ENCODE measurements around the gene F13B. TPM values are rescaled to one million over a fixed set of nuclear protein-coding genes. Genes with fewer than 3 reads are reported as not detected.
"Not testable (repeated sequence)": the region's sequence is repeated elsewhere in the genome, so short reads cannot be mapped to it uniquely, and the experiment has no call there.

The F13B gene
- total RNA-seq, 1 donor from 2014 or later: not detected

DNA sequence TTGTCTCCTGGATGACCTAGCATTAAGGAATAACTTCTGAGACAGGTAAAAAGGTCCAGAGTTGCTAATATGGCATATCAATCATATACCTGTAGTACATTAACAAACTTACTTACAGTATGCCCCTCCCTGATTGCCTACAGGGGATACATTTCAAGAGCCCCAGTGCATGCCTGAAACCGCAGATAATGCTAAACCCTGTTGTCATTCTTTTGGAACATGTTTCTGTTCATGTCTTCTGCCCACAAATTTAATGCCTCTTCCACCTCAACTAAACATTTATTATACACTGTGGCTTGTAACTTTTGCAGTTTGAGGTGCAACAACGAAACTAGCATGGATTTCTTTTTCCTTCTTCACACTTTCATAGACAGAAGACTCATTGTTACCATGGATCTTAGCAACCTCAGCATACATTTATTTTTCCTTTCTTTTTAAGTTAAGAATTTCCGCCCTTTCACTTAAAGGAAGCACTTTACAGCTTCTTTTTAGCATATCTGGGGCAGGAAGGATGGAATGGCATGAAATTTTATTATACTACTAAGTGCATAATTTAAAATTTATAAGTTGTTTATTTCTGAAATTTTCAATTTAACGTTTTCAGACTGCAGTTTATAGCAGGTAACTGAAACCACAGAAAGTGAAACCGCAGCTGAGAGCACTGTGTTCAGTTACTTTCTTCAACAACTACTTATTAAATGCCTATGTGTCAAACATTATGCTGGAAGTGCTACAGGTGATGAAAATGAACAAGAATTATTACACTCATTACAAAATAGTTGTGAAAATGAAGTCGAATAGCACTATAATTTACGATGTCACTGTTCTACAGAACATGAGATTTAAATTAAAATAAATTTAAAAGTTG is 25.3 kb downstream of the F13B start:
- H3K36me3 ChIP-seq (ENCODE audit: control insufficient read depth, insufficient read depth, low read length): no peaks in the 10 kb centered on the region
- no peak overlapping the region for H3K4me3 ChIP-seq (ENCODE audit: low read depth, low read length)
- no peaks in the 10 kb centered on the region for H3K27me3 ChIP-seq (ENCODE audit: control insufficient read depth, insufficient read depth, low read length)
- TF ChIP-seq, protein P1, sequence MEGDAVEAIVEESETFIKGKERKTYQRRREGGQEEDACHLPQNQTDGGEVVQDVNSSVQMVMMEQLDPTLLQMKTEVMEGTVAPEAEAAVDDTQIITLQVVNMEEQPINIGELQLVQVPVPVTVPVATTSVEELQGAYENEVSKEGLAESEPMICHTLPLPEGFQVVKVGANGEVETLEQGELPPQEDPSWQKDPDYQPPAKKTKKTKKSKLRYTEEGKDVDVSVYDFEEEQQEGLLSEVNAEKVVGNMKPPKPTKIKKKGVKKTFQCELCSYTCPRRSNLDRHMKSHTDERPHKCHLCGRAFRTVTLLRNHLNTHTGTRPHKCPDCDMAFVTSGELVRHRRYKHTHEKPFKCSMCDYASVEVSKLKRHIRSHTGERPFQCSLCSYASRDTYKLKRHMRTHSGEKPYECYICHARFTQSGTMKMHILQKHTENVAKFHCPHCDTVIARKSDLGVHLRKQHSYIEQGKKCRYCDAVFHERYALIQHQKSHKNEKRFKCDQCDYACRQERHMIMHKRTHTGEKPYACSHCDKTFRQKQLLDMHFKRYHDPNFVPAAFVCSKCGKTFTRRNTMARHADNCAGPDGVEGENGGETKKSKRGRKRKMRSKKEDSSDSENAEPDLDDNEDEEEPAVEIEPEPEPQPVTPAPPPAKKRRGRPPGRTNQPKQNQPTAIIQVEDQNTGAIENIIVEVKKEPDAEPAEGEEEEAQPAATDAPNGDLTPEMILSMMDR (IDR thresholded peaks at IDR 0.05; ENCODE audit: insufficient read depth, low read length, poor library complexity, severe bottlenecking): no peak
- DNase-seq (ENCODE audit: low read depth): no peak

DNA sequence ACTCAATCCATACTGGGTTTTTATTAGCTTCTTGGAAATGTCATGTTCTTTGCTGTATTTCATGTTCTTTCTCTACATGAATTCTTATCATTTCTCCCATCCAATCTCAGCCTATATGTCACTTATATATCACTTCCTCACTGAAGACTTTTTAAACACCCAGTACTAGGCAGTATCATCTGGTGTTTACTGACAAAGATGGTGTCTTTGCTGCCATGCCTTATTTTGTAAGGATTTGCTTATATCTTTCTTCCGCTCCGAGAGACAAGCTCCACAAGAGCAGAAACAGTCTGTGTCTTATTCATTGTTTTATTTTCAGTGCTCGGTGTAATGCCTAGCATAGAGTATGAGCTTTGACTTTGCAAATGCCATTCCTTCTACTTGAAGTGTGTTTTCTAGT is 30.2 kb downstream of the F13B start:
- Histone ChIP-seq H3K27me3 (ENCODE audit: control insufficient read depth, insufficient read depth, low read length) (no peaks in the 10 kb centered on the region), H3K4me3 (ENCODE audit: low read depth, low read length) (no peak overlapping the region), H3K36me3 (ENCODE audit: control insufficient read depth, insufficient read depth, low read length) (no peaks in the 10 kb centered on the region)
- TF ChIP-seq, protein P1 (IDR thresholded peaks at IDR 0.05; ENCODE audit: insufficient read depth, low read length, poor library complexity, severe bottlenecking): no peak
- no peak for DNase-seq (ENCODE audit: low read depth)

GRCh38 chr1:197034631-197035339 is 32.3 kb downstream of the F13B start:
- H3K36me3 ChIP-seq (ENCODE audit: control insufficient read depth, insufficient read depth, low read length); DNase-seq (ENCODE audit: low read depth); H3K27me3 ChIP-seq (ENCODE audit: control insufficient read depth, insufficient read depth, low read length); H3K4me3 ChIP-seq (ENCODE audit: low read depth, low read length): not testable (repeated sequence)

DNA sequence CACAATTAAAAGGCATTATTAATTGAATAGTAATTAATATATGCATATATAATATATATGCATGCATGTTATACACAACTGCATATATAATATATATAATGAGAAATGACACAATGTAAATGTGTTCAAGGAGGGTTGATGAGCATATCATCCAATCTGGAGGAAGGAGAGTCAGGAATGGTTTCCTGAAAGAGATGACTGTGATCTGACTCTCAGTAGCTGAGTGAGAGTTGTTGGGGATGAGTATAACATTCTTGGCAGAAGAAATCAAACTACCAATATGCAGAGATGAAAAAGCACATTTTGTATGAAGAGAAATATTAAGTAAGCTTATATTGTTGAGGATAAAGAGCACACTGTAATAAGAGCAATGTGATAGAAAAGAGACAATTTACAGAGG is 37.3 kb downstream of the F13B start:
- H3K27me3 ChIP-seq (ENCODE audit: control insufficient read depth, insufficient read depth, low read length): no peaks in the 10 kb centered on the region
- no peak for DNase-seq (ENCODE audit: low read depth)
- TF ChIP-seq, protein P1 (IDR thresholded peaks at IDR 0.05; ENCODE audit: insufficient read depth, low read length, poor library complexity, severe bottlenecking): no peak
- H3K4me3 ChIP-seq (ENCODE audit: low read depth, low read length): no peak overlapping the region
- no peaks in the 10 kb centered on the region for H3K36me3 ChIP-seq (ENCODE audit: control insufficient read depth, insufficient read depth, low read length)

GRCh38 chr1:197027359-197027758 is 39.7 kb downstream of the F13B start:
- DNase-seq (ENCODE audit: low read depth): no peak
- Histone ChIP-seq H3K4me3 (ENCODE audit: low read depth, low read length) (no peak overlapping the region), H3K27me3 (ENCODE audit: control insufficient read depth, insufficient read depth, low read length) (no peaks in the 10 kb centered on the region), H3K36me3 (ENCODE audit: control insufficient read depth, insufficient read depth, low read length) (no peaks in the 10 kb centered on the region)
- TF ChIP-seq, protein P1 (IDR thresholded peaks at IDR 0.05; ENCODE audit: insufficient read depth, low read length, poor library complexity, severe bottlenecking): no peak

DNA sequence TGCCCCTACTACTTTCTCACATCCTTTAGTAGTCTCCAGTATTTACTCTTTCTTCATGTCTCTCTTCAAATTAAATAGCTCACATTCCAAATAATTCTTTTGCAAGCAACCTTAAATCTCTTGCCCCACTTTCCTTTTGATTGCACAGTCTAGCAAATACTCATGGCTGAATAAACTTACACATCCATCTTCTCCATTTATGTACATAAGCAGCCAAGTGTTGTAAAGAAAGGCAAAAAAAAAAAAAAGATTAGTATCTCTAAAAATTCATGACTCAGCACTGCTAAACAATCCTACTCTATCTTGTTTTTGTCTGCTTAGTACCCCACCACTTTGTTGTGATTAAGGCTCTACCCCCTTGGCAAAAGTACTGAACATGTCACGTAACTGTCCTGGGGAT is 42.6 kb downstream of the F13B start:
- no peak for DNase-seq (ENCODE audit: low read depth)
- Histone ChIP-seq H3K4me3 (ENCODE audit: low read depth, low read length) (no peak overlapping the region), H3K27me3 (ENCODE audit: control insufficient read depth, insufficient read depth, low read length) (no peaks in the 10 kb centered on the region), H3K36me3 (ENCODE audit: control insufficient read depth, insufficient read depth, low read length) (no peaks in the 10 kb centered on the region)
- TF ChIP-seq, protein P1 (IDR thresholded peaks at IDR 0.05; ENCODE audit: insufficient read depth, low read length, poor library complexity, severe bottlenecking): no peak

All from kidney epithelial cell (primary cell).